SK-N-SH (cell line): ENCODE measurements around the gene SAPCD2.

Experiments used
- EP300 ChIP-seq, 2 experiments: IDR thresholded peaks; 2 replicates each; pipeline versions ENCODE4 v1.4.0 to v1.6.1; 2012; ENCODE audit warnings: borderline replicate concordance in 1 of 2, low read depth in 1 of 2, low read length in 1 of 2
- EZH2phosphoT487 ChIP-seq: fragments of 200-600 bp; sonication (generic); IDR thresholded peaks from 2 replicates; pipeline ENCODE4 v1.6.1; 2017; ENCODE audit warnings: low read depth, mixed run types, mild to moderate bottlenecking, antibody characterized with exemption, moderate library complexity, borderline replicate concordance
- NRF1 ChIP-seq: IDR thresholded peaks from 2 replicates; pipeline ENCODE4 v1.6.1; 2012; ENCODE audit warnings: low read depth, mild to moderate bottlenecking, low read length
- POLR2AphosphoS5 ChIP-seq: IDR thresholded peaks from 2 replicates; pipeline ENCODE4 v1.6.1; 2012; ENCODE audit warnings: low read depth, low read length
- RAD21 ChIP-seq: IDR thresholded peaks from 2 replicates; pipeline ENCODE4 v1.6.1; 2012; ENCODE audit warnings: mild to moderate bottlenecking, low read length
- SIN3A ChIP-seq: IDR thresholded peaks from 2 replicates; pipeline ENCODE4 v1.6.1; 2012; ENCODE audit warnings: low read depth, mild to moderate bottlenecking, low read length, moderate library complexity, borderline replicate concordance
- TAF1 ChIP-seq: IDR thresholded peaks from 2 replicates; pipeline ENCODE4 v1.6.1; 2012; ENCODE audit warnings: low read depth, mild to moderate bottlenecking, low read length, moderate library complexity, borderline replicate concordance
- TEAD4 ChIP-seq: IDR thresholded peaks from 2 replicates; pipeline ENCODE4 v1.4.0; 2012; ENCODE audit warnings: mild to moderate bottlenecking, borderline replicate concordance; ENCODE audit not compliant: insufficient read depth
- YY1 ChIP-seq: IDR thresholded peaks from 2 replicates; pipeline ENCODE4 v1.4.0; 2012; ENCODE audit warnings: low read depth, mild to moderate bottlenecking
- TF ChIP-seq, protein P1 (sequence below): fragments of 200-600 bp; sonication (generic); IDR thresholded peaks from 2 replicates; pipeline ENCODE4 v1.6.1; 2017; ENCODE audit warnings: antibody characterized with exemption, mild to moderate bottlenecking, moderate library complexity
- TF ChIP-seq, protein P2 (sequence below): IDR thresholded peaks from 2 replicates; pipeline ENCODE4 v1.4.0; 2012; ENCODE audit warnings: low read depth
- TF ChIP-seq, protein P3 (sequence below): IDR thresholded peaks from 2 replicates; pipeline ENCODE4 v1.6.1; 2012; ENCODE audit warnings: mild to moderate bottlenecking, low read depth, low read length, moderate library complexity
- TF ChIP-seq, protein P4 (sequence below): IDR thresholded peaks from 2 replicates; pipeline ENCODE4 v1.4.0; 2012; ENCODE audit warnings: low read depth, borderline replicate concordance
- TF ChIP-seq, protein P5 (sequence below): IDR thresholded peaks from 2 replicates; pipeline ENCODE4; 2012

DNA sequence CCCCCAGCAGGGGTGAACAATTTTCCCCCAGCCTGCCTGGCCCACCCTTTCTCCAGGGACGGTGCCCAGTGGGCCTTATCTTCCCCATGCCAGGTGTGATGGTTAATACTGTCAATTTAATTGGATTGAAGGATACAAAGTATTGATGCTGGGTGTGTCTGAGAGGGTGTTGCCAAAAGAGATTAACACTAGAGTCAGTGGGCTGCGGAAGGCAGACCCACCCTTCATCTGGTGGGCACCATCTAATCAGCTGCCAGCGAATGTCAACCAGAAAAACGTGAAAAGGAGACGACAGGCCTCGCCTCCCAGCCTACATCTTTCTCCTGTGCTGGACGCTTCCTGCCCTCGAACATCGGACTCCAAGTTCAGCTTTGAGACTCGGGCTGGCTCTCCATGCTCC, 32.9 kb downstream of the SAPCD2 start:
- TF ChIP-seq, protein P1, sequence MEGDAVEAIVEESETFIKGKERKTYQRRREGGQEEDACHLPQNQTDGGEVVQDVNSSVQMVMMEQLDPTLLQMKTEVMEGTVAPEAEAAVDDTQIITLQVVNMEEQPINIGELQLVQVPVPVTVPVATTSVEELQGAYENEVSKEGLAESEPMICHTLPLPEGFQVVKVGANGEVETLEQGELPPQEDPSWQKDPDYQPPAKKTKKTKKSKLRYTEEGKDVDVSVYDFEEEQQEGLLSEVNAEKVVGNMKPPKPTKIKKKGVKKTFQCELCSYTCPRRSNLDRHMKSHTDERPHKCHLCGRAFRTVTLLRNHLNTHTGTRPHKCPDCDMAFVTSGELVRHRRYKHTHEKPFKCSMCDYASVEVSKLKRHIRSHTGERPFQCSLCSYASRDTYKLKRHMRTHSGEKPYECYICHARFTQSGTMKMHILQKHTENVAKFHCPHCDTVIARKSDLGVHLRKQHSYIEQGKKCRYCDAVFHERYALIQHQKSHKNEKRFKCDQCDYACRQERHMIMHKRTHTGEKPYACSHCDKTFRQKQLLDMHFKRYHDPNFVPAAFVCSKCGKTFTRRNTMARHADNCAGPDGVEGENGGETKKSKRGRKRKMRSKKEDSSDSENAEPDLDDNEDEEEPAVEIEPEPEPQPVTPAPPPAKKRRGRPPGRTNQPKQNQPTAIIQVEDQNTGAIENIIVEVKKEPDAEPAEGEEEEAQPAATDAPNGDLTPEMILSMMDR: no peak
- no peak for TF ChIP-seq NRF1
- no peak for TF ChIP-seq SIN3A
- TF ChIP-seq, protein P2, sequence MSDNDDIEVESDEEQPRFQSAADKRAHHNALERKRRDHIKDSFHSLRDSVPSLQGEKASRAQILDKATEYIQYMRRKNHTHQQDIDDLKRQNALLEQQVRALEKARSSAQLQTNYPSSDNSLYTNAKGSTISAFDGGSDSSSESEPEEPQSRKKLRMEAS: no peak
- TF ChIP-seq POLR2AphosphoS5: no peak
- TF ChIP-seq RAD21: no peak
- no peak for TF ChIP-seq TAF1
- TF ChIP-seq EP300 (IDR thresholded peaks at IDR 0.05; ENCODE audit: borderline replicate concordance in 1 of 2, low read depth in 1 of 2, low read length in 1 of 2): no peak
- no peak for TF ChIP-seq TEAD4
- TF ChIP-seq YY1: no peak
- TF ChIP-seq, protein P3, sequence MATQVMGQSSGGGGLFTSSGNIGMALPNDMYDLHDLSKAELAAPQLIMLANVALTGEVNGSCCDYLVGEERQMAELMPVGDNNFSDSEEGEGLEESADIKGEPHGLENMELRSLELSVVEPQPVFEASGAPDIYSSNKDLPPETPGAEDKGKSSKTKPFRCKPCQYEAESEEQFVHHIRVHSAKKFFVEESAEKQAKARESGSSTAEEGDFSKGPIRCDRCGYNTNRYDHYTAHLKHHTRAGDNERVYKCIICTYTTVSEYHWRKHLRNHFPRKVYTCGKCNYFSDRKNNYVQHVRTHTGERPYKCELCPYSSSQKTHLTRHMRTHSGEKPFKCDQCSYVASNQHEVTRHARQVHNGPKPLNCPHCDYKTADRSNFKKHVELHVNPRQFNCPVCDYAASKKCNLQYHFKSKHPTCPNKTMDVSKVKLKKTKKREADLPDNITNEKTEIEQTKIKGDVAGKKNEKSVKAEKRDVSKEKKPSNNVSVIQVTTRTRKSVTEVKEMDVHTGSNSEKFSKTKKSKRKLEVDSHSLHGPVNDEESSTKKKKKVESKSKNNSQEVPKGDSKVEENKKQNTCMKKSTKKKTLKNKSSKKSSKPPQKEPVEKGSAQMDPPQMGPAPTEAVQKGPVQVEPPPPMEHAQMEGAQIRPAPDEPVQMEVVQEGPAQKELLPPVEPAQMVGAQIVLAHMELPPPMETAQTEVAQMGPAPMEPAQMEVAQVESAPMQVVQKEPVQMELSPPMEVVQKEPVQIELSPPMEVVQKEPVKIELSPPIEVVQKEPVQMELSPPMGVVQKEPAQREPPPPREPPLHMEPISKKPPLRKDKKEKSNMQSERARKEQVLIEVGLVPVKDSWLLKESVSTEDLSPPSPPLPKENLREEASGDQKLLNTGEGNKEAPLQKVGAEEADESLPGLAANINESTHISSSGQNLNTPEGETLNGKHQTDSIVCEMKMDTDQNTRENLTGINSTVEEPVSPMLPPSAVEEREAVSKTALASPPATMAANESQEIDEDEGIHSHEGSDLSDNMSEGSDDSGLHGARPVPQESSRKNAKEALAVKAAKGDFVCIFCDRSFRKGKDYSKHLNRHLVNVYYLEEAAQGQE: no peak
- TF ChIP-seq, protein P4, sequence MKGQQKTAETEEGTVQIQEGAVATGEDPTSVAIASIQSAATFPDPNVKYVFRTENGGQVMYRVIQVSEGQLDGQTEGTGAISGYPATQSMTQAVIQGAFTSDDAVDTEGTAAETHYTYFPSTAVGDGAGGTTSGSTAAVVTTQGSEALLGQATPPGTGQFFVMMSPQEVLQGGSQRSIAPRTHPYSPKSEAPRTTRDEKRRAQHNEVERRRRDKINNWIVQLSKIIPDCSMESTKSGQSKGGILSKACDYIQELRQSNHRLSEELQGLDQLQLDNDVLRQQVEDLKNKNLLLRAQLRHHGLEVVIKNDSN: no peak
- TF ChIP-seq EZH2phosphoT487: no peak
- TF ChIP-seq, protein P5, sequence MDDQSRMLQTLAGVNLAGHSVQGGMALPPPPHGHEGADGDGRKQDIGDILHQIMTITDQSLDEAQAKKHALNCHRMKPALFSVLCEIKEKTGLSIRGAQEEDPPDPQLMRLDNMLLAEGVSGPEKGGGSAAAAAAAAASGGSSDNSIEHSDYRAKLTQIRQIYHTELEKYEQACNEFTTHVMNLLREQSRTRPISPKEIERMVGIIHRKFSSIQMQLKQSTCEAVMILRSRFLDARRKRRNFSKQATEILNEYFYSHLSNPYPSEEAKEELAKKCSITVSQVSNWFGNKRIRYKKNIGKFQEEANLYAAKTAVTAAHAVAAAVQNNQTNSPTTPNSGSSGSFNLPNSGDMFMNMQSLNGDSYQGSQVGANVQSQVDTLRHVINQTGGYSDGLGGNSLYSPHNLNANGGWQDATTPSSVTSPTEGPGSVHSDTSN: no peak
